ENCODE data around the gene NGRN.

Gene NGRN

GRCh38 chr15:90265271-90266060 lies at the start of gene NGRN:
Gene NGRN, plus strand, starts transcription at chr15:90265672. Its CDS starts 41 bp downstream, at chr15:90265713.
- DNase-seq = peak; percentile 91

GRCh38 chr15:90217671-90218394 lies 47.6 kb upstream of the NGRN start:
- DNase-seq = no peak

- DNase-seq = peak; percentile 64
Observed at GRCh38 chr15:90219421-90220141, 45.9 kb upstream of the NGRN start.

- no peak for DNase-seq
Observed at GRCh38 chr15:90221246-90221900, 44.1 kb upstream of the NGRN start.

GRCh38 chr15:90222547-90222946 lies 42.9 kb upstream of the NGRN start:
- DNase-seq = no peak

- no peak for DNase-seq
Observed at GRCh38 chr15:90223441-90224165, 41.9 kb upstream of the NGRN start.

- DNase-seq = no peak
Observed at GRCh38 chr15:90225047-90225446, 40.4 kb upstream of the NGRN start.

GRCh38 chr15:90225504-90226234 lies 39.8 kb upstream of the NGRN start:
- no peak for DNase-seq

- no peak for DNase-seq
Observed at GRCh38 chr15:90227336-90227735, 38.1 kb upstream of the NGRN start.

- DNase-seq = no peak
Observed at GRCh38 chr15:90227816-90228772, 37.4 kb upstream of the NGRN start.

- no peak for DNase-seq
Observed at GRCh38 chr15:90228960-90229359, 36.5 kb upstream of the NGRN start.

- DNase-seq = no peak
Observed at GRCh38 chr15:90230071-90230494, 35.4 kb upstream of the NGRN start.

GRCh38 chr15:90230610-90231009 lies 34.9 kb upstream of the NGRN start:
- no peak for DNase-seq

- peak; percentile 72 for DNase-seq
Observed at GRCh38 chr15:90231028-90232017, 34.1 kb upstream of the NGRN start.

GRCh38 chr15:90232196-90232595 lies 33.3 kb upstream of the NGRN start:
- DNase-seq = no peak

- DNase-seq = no peak
Observed at GRCh38 chr15:90232941-90233386, 32.5 kb upstream of the NGRN start.

- DNase-seq = peak; percentile 97
Observed at GRCh38 chr15:90233387-90234095, 31.9 kb upstream of the NGRN start, which contains the start of gene CIB1. Gene CIB1, minus strand, starts transcription at chr15:90233941. Its CDS starts 56 bp downstream, at chr15:90233885.
